GM12878 (cell line): ENCODE measurements around the gene CRTC3. TPM values are rescaled to one million over a fixed set of nuclear protein-coding genes. Genes with fewer than 3 reads are reported as not detected.
A peak's percentile ranks its signal among the peaks of the same experiment; 100 is the strongest.

ENCODE experiments used
- ASH2L ChIP-seq: fragments of 300-600, 200-600 bp; sonication (generic); IDR thresholded peaks from 2 replicates; pipeline ENCODE4 v1.6.1; 2017; ENCODE audit warnings: low read depth, mild to moderate bottlenecking, borderline replicate concordance
- CTCF ChIP-seq, 3 experiments: IDR thresholded peaks in 2 of 3; conservative IDR thresholded peaks in 1 of 3; 2 replicates each; pipeline ENCODE4 v1.5.1; 2011; ENCODE audit warnings: low read depth in 3 of 3, low read length in 3 of 3, mild to moderate bottlenecking in 3 of 3, control low read depth in 2 of 3, moderate library complexity in 2 of 3, inconsistent platforms in 1 of 3, mixed read lengths in 1 of 3; ENCODE audit not compliant: control insufficient read depth in 2 of 3, insufficient read depth in 1 of 3; ENCODE audit errors: extremely low read depth in 1 of 3
- EED ChIP-seq: sonication (generic); IDR thresholded peaks from 2 replicates; pipeline ENCODE4 v1.6.1; 2016; ENCODE audit warnings: antibody characterized with exemption, low read depth
- EGR1 ChIP-seq, 2 experiments: IDR thresholded peaks; 1 replicate in 1 of 2; 2 replicates in 1 of 2; pipeline ENCODE4 v1.6.1; 2011 to 2012; ENCODE audit warnings: low read depth in 2 of 2, low read length in 2 of 2, borderline replicate concordance in 1 of 2, mild to moderate bottlenecking in 1 of 2, moderate library complexity in 1 of 2
- EP300 ChIP-seq, 2 experiments: fragments of 150-350 bp in 1 of 2; IDR thresholded peaks; 2 replicates each; pipeline ENCODE4 v1.6.1; 2011 to 2012; ENCODE audit warnings: low read depth in 2 of 2, low read length in 2 of 2, borderline replicate concordance in 1 of 2, improper control_type of control experiment in 1 of 2, inconsistent platforms in 1 of 2; ENCODE audit not compliant: control insufficient read depth in 1 of 2
- FOXM1 ChIP-seq: IDR thresholded peaks from 2 replicates; pipeline ENCODE4 v1.6.1; 2012; ENCODE audit warnings: low read depth, mild to moderate bottlenecking, inconsistent platforms, low read length, moderate library complexity
- HDAC2 ChIP-seq: fragments of 200-600 bp; sonication (generic); IDR thresholded peaks from 2 replicates; pipeline ENCODE4 v1.6.1; 2017
- IRF4 ChIP-seq: IDR thresholded peaks from 2 replicates; pipeline ENCODE4 v1.6.1; 2011; ENCODE audit warnings: low read depth, low read length
- LARP7 ChIP-seq: fragments of 450-650 bp; IDR thresholded peaks from 2 replicates; pipeline ENCODE4 v1.6.1; 2017; ENCODE audit warnings: mild to moderate bottlenecking
- MLLT1 ChIP-seq: fragments of 450-650 bp; IDR thresholded peaks from 2 replicates; pipeline ENCODE4 v1.6.1; 2016; ENCODE audit warnings: mild to moderate bottlenecking
- NFYA ChIP-seq: IDR thresholded peaks from 2 replicates; pipeline ENCODE4 v1.6.1; 2011; ENCODE audit warnings: low read depth, mild to moderate bottlenecking, low read length, improper control_type of control experiment, borderline replicate concordance
- NFYB ChIP-seq: IDR thresholded peaks from 2 replicates; pipeline ENCODE4 v1.6.1; 2011; ENCODE audit warnings: low read depth, mild to moderate bottlenecking, low read length, improper control_type of control experiment, moderate library complexity; ENCODE audit not compliant: insufficient read depth
- POLR2AphosphoS5 ChIP-seq: IDR thresholded peaks from 2 replicates; pipeline ENCODE4 v1.6.1; 2011; ENCODE audit warnings: mild to moderate bottlenecking, low read length, inconsistent platforms
- POU2F2 ChIP-seq: IDR thresholded peaks from 3 replicates; pipeline ENCODE4 v1.6.1; 2011; ENCODE audit warnings: low read depth, mild to moderate bottlenecking, low read length, borderline replicate concordance
- RAD21 ChIP-seq: IDR thresholded peaks from 2 replicates; pipeline ENCODE4 v1.6.1; 2011; ENCODE audit warnings: mild to moderate bottlenecking, low read depth, low read length, moderate library complexity; ENCODE audit not compliant: insufficient read depth
- RB1 ChIP-seq: fragments of 450-650 bp; formaldehyde crosslinking; IDR thresholded peaks from 2 replicates; pipeline ENCODE4 v1.6.1; 2017; ENCODE audit warnings: mild to moderate bottlenecking, borderline replicate concordance
- SMAD1 ChIP-seq: fragments of 450-650 bp; IDR thresholded peaks from 2 replicates; pipeline ENCODE4 v1.6.1; 2018; ENCODE audit warnings: mild to moderate bottlenecking, low read depth; ENCODE audit not compliant: partially characterized antibody
- SP1 ChIP-seq: IDR thresholded peaks from one replicate; pipeline ENCODE4 v1.6.1; 2011; ENCODE audit warnings: low read depth, low read length
- SRF ChIP-seq, 2 experiments: IDR thresholded peaks; 2 replicates each; pipeline ENCODE4 v1.6.1; 2011; ENCODE audit warnings: low read depth in 2 of 2, low read length in 2 of 2, mild to moderate bottlenecking in 1 of 2, moderate library complexity in 1 of 2
- WRNIP1 ChIP-seq: IDR thresholded peaks from 2 replicates; pipeline ENCODE4 v1.6.1; 2011; ENCODE audit warnings: low read depth, low read length, improper control_type of control experiment, borderline replicate concordance
- ZNF622 ChIP-seq: fragments of 450-650 bp; IDR thresholded peaks from 2 replicates; pipeline ENCODE4 v1.6.1; 2017; ENCODE audit warnings: mild to moderate bottlenecking, inconsistent platforms
- polyA plus RNA-seq, 11 experiments: library from polyadenylated mRNA; depleted of rRNA in 4 of 11; unstranded in 6 of 11; stranded (reverse) in 5 of 11; fragments of >200 nt; fragmentation: Nextera tagmentation in 4 of 11; fragmentation: Illumina TruSeq in 1 of 11; extraction: Ambion mirVana in 4 of 11; extraction: Trizol in 1 of 11; gene quantifications; 1 replicate in 1 of 11; 2 replicates in 10 of 11; pipeline versions ENCODE4 v1.2.1 to v1.2.3, GENCODE V29; 2011 to 2016; ENCODE audit warnings: inconsistent platforms in 2 of 11, missing spikeins in 2 of 11, low read depth in 1 of 11
- total RNA-seq, 4 experiments: library from RNA; depleted of rRNA in 3 of 4; stranded (reverse); fragments of >200 nt in 3 of 4; fragmentation: Illumina TruSeq in 1 of 4; extraction: Trizol in 1 of 4; gene quantifications; 2 replicates each; pipeline versions ENCODE4 v1.2.1 to v1.2.3, GENCODE V29; 2013 to 2021
- TF ChIP-seq, protein P1 (sequence below): fragments of 450-650 bp; IDR thresholded peaks from 2 replicates; pipeline ENCODE4 v1.6.1; 2017; ENCODE audit warnings: mild to moderate bottlenecking, moderate library complexity

The CRTC3 gene
- total and polyA plus RNA-seq, 10 of the 15 experiments (the other 5 are each of a cell fraction or from before 2014, with no cell fraction given) = 3.5 to 36.9 (median 18.9) TPM

GRCh38 chr15:90660195-90660998 is 130.7 kb downstream of the CRTC3 start (continued):
- TF ChIP-seq CTCF (IDR thresholded peaks at IDR 0.05 in 2 of 3, conservative IDR thresholded peaks at IDR 0.05 in 1 of 3; ENCODE audit: control insufficient read depth in 2 of 3, extremely low read depth in 1 of 3, insufficient read depth in 1 of 3, low read depth in 3 of 3, low read length in 3 of 3) (no peak), SMAD1 (peak; percentile 89), ZNF622 (no peak), RAD21 (no peak), WRNIP1 (0 out of 2 replicates have a peak, but pooled peaks have one; percentile 25), IRF4 (0 out of 2 replicates have a peak, but pooled peaks have one; percentile 35), MLLT1 (peak; percentile 92), HDAC2 (no peak), RB1 (peak; percentile 15; the same call in 1 of the 2 replicates), SRF (IDR thresholded peaks at IDR 0.05; ENCODE audit: low read depth in 2 of 2, low read length in 2 of 2) (peak in 1 of 2 experiments; percentile 40; a peak in 1 of 4 replicates), EED (peak; percentile 80), POLR2AphosphoS5 (peak; percentile 98), ASH2L (0 out of 2 replicates have a peak, but pooled peaks have one; percentile 22), LARP7 (peak; percentile 18; the same call in 1 of the 2 replicates), FOXM1 (no peak), EGR1 (IDR thresholded peaks at IDR 0.05; ENCODE audit: borderline replicate concordance in 1 of 2, low read depth in 2 of 2, low read length in 2 of 2) (peak in 1 of 2 experiments; percentile 16; a peak in 1 of 3 replicates), NFYB (no peak), SP1 (peak; percentile 45), NFYA (no peak), EP300 (IDR thresholded peaks at IDR 0.05; ENCODE audit: borderline replicate concordance in 1 of 2, control insufficient read depth in 1 of 2, low read depth in 2 of 2, low read length in 2 of 2) (0 out of 4 replicates have a peak, but pooled peaks of 1 of the 2 experiments have one; percentile 29), POU2F2 (peak; percentile 55; the same call in 1 of the 3 replicates)
- TF ChIP-seq, protein P1, sequence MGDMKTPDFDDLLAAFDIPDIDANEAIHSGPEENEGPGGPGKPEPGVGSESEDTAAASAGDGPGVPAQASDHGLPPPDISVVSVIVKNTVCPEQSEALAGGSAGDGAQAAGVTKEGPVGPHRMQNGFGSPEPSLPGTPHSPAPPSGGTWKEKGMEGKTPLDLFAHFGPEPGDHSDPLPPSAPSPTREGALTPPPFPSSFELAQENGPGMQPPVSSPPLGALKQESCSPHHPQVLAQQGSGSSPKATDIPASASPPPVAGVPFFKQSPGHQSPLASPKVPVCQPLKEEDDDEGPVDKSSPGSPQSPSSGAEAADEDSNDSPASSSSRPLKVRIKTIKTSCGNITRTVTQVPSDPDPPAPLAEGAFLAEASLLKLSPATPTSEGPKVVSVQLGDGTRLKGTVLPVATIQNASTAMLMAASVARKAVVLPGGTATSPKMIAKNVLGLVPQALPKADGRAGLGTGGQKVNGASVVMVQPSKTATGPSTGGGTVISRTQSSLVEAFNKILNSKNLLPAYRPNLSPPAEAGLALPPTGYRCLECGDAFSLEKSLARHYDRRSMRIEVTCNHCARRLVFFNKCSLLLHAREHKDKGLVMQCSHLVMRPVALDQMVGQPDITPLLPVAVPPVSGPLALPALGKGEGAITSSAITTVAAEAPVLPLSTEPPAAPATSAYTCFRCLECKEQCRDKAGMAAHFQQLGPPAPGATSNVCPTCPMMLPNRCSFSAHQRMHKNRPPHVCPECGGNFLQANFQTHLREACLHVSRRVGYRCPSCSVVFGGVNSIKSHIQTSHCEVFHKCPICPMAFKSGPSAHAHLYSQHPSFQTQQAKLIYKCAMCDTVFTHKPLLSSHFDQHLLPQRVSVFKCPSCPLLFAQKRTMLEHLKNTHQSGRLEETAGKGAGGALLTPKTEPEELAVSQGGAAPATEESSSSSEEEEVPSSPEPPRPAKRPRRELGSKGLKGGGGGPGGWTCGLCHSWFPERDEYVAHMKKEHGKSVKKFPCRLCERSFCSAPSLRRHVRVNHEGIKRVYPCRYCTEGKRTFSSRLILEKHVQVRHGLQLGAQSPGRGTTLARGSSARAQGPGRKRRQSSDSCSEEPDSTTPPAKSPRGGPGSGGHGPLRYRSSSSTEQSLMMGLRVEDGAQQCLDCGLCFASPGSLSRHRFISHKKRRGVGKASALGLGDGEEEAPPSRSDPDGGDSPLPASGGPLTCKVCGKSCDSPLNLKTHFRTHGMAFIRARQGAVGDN = peak; percentile 94; the same call in 1 of the 2 replicates
